ENCODE measurements around the gene ITPKA. TPM values are rescaled to one million over a fixed set of nuclear protein-coding genes. Genes with fewer than 3 reads are reported as not detected.

Gene ITPKA
- total RNA-seq, 1 donor from 2014 or later: 1.1 TPM

GRCh38 chr15:41502795-41503668 is 9.4 kb downstream of the ITPKA start:
- H3K27me3 Mint-ChIP-seq (ENCODE audit: unreplicated experiment): peaks cover 34% of the 10 kb centered on the region
- peak overlapping the region; percentile 49 for H3K4me3 Mint-ChIP-seq (ENCODE audit: unreplicated experiment)
- peak; percentile 57 for DNase-seq
- no peak overlapping the region for H3K27ac Mint-ChIP-seq (ENCODE audit: unreplicated experiment)
- no peaks in the 10 kb centered on the region for H3K36me3 Mint-ChIP-seq (ENCODE audit: unreplicated experiment)
- peaks cover 9% of the 10 kb centered on the region for H3K9me3 Mint-ChIP-seq (ENCODE audit: unreplicated experiment)
- no peak for TF ChIP-seq CTCF (IDR thresholded peaks at IDR 0.05; ENCODE audit: partially characterized antibody, unreplicated experiment)
- H3K4me1 Mint-ChIP-seq (ENCODE audit: low read depth, unreplicated experiment): no peaks in the 10 kb centered on the region

GRCh38 chr15:41503669-41504010 is 10.0 kb downstream of the ITPKA start:
- Mint-ChIP-seq H3K9me3 (ENCODE audit: unreplicated experiment) (peaks cover 9% of the 10 kb centered on the region), H3K4me3 (ENCODE audit: unreplicated experiment) (peak overlapping the region; percentile 49), H3K27me3 (ENCODE audit: unreplicated experiment) (peaks cover 32% of the 10 kb centered on the region), H3K4me1 (ENCODE audit: low read depth, unreplicated experiment) (no peaks in the 10 kb centered on the region), H3K36me3 (ENCODE audit: unreplicated experiment) (no peaks in the 10 kb centered on the region), H3K27ac (ENCODE audit: unreplicated experiment) (no peak overlapping the region)
- TF ChIP-seq CTCF (IDR thresholded peaks at IDR 0.05; ENCODE audit: partially characterized antibody, unreplicated experiment): no peak
- no peak for DNase-seq

GRCh38 chr15:41504751-41505492 is 11.2 kb downstream of the ITPKA start:
- H3K27ac Mint-ChIP-seq (ENCODE audit: unreplicated experiment): no peak overlapping the region
- no peaks in the 10 kb centered on the region for H3K4me1 Mint-ChIP-seq (ENCODE audit: low read depth, unreplicated experiment)
- DNase-seq: no peak
- H3K27me3 Mint-ChIP-seq (ENCODE audit: unreplicated experiment): peaks cover 26% of the 10 kb centered on the region
- no peaks in the 10 kb centered on the region for H3K36me3 Mint-ChIP-seq (ENCODE audit: unreplicated experiment)
- H3K9me3 Mint-ChIP-seq (ENCODE audit: unreplicated experiment): peaks cover 9% of the 10 kb centered on the region
- no peak for TF ChIP-seq CTCF (IDR thresholded peaks at IDR 0.05; ENCODE audit: partially characterized antibody, unreplicated experiment)
- no peak overlapping the region for H3K4me3 Mint-ChIP-seq (ENCODE audit: unreplicated experiment)

GRCh38 chr15:41505776-41506175 is 12.1 kb downstream of the ITPKA start:
- Mint-ChIP-seq H3K4me3 (ENCODE audit: unreplicated experiment) (no peak overlapping the region), H3K4me1 (ENCODE audit: low read depth, unreplicated experiment) (no peaks in the 10 kb centered on the region), H3K27ac (ENCODE audit: unreplicated experiment) (no peak overlapping the region), H3K36me3 (ENCODE audit: unreplicated experiment) (no peaks in the 10 kb centered on the region), H3K27me3 (ENCODE audit: unreplicated experiment) (peaks cover 33% of the 10 kb centered on the region), H3K9me3 (ENCODE audit: unreplicated experiment) (peaks cover 10% of the 10 kb centered on the region)
- TF ChIP-seq CTCF (IDR thresholded peaks at IDR 0.05; ENCODE audit: partially characterized antibody, unreplicated experiment): no peak
- DNase-seq: no peak
